ENCODE measurements around the gene ZNF668.

- no peak for TF ChIP-seq POLR2A (IDR thresholded peaks at IDR 0.05)
- no peak for TF ChIP-seq CTCF (IDR thresholded peaks at IDR 0.05)
Observed at GRCh38 chr16:31092330-31092729, 18.3 kb upstream of the ZNF668 start.

All from sigmoid colon (tissue), 3 donors.